Mucosa of gallbladder (tissue), 1 donor: ENCODE measurements around the gene IPO9. TPM values are rescaled to one million over a fixed set of nuclear protein-coding genes. Genes with fewer than 3 reads are reported as not detected.

Experiments
- DNase-seq: peaks from one replicate; pipeline ENCODE4 v3.0.0-alpha.2; 2020; ENCODE audit warnings: low spot score
- total RNA-seq: library from RNA; stranded (reverse); gene quantifications from one replicate; pipeline ENCODE4 v1.2.1, GENCODE V29; 2021
- donor health status: DM: no; HTN: no; CAD: no.

The IPO9 gene
- total RNA-seq, 1 donor from 2014 or later = 35.0 TPM

DNA sequence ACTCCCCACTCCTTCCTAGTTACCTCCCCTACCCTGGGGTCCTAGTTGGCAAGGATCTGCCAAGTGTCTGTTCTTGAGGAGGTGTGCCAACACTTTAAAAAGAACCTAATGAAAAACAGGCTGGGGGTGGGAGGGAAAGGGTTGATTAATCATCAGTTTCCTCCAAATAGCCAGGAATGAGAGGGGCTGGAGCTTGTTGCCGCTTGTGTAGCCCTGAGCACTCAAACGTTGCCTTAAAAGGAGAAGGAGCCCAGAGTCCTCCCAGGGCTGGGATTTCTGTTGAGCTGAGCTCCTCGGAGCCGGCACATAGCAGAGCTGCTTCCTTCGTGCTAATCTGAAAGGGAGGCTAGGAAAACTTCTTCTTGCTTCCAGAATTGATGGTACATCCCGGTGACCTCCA is 75.6 kb downstream of the IPO9 start:
- DNase-seq = peak; percentile 54

GRCh38 chr1:201905234-201905890 is 76.4 kb downstream of the IPO9 start:
- no peak for DNase-seq

- DNase-seq = no peak
Measured at GRCh38 chr1:201906336-201906735, 77.4 kb downstream of the IPO9 start.

DNA sequence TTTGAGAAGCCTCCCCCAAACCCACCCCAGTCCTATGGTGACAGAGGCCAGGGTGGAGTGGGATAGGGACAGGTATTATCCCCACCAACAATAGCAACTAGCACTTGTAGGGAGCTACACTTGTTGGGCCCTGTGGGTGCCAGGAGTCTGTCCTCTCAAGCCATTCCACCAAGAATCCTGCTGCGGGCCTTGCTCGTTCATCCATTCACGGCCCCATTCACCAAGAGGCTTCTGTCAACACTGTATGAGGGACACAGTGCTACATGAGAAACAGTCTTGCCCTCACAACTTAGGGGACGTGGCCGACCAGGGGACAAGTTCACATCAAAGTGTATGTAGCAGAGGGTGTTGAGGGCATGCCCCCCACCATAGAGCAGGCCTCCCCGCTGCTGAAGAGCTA is 78.7 kb downstream of the IPO9 start:
- no peak for DNase-seq

- DNase-seq = no peak
Measured at GRCh38 chr1:201911826-201912571, 83.0 kb downstream of the IPO9 start.

GRCh38 chr1:201912832-201913231 is 83.9 kb downstream of the IPO9 start:
- peak; percentile 43 for DNase-seq

DNA sequence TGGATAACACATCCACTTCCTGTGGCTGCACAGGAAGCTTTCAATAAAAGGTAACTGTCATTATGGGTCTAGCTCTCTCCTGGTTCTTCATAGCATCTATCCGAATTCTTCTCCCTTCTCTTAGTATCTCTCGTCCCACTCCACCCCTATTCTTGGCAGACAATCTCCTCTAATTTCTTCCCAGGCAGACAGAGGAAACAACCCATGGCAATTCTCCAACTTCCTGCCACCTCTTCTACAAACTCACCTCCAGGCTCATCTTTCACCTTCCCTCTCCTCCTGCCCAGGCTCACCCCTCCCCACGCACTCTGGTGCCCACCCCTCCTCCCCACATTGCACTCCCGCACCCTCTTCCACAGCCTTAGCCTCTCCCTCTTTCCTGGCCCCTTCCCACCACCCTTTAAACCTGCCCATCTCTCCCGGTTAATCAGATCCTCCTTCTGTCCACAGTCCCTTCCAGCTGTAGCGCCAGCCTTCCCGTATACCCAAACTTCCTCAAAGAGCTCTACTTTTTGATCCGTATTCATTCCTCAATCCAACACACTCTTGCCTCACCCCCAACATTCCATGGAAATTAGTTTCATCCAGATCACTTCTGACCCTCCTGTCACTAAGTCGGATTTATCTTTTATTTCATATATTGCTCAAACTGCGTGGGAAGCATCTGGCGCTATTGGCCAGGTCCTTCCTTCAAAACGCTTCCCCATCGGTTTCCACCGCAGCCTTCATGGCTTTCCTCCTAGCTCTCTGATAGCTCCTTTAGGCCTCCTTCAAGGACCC is 85.7 kb downstream of the IPO9 start:
- DNase-seq = no peak

GRCh38 chr1:201916649-201917249 is 87.8 kb downstream of the IPO9 start:
- DNase-seq = peak; percentile 75

- DNase-seq = peak; percentile 51
Measured at GRCh38 chr1:201917362-201918033, 88.5 kb downstream of the IPO9 start.

DNA sequence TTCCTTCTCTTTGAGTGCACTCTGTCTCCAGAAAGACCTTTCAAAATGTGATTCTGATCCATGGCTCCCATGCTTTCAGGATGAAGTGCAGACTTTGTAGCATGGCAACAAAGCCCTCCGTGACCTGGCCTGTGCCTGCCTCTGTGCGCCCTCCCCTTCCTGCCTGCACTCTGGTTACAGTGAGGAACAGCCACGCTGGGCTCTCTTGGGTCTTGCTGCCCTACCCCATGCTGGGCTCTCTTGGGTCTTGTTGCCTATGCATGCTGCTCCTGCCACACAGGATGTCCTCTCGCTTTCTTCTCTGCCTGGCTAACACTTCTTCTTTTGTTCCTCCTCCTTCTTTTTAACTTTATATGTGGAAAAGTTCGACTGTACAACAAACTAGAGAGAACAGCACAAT is 89.4 kb downstream of the IPO9 start:
- DNase-seq = no peak

DNA sequence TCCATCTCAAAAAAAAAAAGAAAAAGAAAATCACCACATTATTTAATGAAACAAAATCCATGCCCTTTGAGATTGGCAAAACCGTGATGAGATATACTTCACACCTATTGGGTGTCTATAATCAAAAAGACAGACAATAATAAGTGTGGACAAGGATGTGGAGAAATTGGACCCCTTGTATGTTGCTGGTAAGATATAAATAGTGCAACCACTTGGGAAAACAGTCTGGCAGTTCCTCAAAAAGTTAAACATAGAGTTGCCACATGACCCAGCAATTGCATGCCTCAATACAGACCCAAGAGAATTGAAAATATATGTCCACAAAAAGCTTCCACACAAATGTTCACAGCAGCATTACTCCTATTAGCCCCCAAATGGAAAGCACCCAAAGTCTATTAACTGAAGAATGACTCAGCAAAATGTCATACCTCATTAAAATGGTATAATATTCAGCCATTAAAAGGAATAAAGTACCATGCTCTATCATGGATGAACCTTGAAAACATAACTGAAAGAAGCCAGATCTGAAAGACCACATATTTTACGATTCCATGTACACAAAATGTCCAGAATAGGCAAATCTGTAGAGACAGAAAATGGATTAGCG is 93.1 kb downstream of the IPO9 start:
- DNase-seq = no peak

DNA sequence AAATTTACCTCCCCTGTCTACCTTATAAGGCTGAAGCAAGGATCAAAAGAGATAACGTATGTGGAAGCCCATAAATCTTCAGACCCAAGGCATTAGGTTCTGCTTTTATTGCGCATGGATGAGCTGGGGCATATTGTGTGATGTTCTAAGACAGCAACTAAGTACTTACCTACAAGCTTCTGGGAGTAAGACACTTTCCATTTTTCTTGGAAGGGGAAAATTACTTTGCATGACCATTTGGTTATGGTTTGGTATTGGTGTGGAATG is 96.3 kb downstream of the IPO9 start:
- no peak for DNase-seq

DNA sequence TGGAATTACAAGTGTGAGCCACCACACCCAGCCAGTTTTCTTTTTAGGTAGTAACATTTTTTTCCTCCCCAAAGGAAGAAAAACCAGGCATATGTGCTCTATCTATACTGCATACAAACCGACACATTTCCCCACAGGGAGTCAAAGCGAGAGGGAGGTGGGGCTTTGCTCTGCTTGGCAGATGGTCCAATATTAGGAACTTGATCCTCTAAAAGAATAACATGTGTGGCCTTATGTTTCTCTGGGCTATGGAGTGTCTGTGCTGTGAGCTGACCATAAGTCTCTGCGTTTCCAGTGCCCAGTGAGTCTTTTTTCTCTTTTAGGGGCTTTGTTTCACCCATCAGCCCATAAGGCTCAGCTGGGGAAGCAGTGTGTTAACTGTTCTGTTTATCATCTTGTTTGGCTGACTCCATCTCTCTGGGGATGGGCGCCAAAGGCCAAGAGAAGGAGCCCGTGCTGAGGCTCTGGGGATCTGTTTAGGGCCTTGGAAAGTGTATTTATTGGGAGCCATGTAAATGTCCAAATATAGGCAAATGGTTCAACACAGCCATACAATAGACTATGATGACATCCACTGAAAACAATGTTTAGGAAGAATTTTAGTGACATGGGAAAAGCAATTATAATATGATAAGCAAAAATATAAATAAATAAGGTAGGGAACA is 97.2 kb downstream of the IPO9 start:
- DNase-seq = no peak

DNA sequence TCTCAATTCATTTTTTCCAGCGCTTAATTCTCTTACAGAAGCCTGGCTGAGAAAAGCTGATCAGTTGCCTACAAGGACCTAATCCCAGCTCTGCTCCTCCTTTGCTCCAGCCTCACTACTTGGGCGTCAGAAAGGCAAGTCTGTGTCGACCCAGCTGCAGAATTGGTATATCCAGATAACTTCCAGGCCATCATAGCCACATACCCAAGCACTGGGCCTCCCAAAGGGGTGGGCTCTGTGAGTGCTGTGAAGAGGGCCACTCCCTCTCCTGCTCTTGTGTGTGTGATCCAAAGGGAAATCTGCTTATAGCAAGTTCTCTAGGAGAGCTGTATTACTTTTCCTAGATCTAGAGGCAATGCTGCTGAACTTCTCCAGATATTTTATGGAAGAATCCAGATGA is 99.3 kb downstream of the IPO9 start:
- DNase-seq = no peak

GRCh38 chr1:201930137-201930536 is 101.2 kb downstream of the IPO9 start:
- no peak for DNase-seq

- DNase-seq = no peak
Measured at GRCh38 chr1:201930803-201931202, 101.8 kb downstream of the IPO9 start.

Other genes with a start within 250 kb of the IPO9 start
- gene SHISA4, start 59.7 kb downstream of the IPO9 start, total RNA-seq = 29.4 TPM
- 257 TPM for gene LMOD1, start 117.4 kb downstream of the IPO9 start, total RNA-seq
- gene TIMM17A, start 126.3 kb downstream of the IPO9 start, total RNA-seq = 37.5 TPM
- 78.8 TPM for gene RNPEP, start 153.5 kb downstream of the IPO9 start, total RNA-seq
- gene ELF3, start 181.4 kb downstream of the IPO9 start, total RNA-seq = 517 TPM